HEK293T (cell line): Measurements from ENCODE around the gene PLS1.
"Not testable (repeated sequence)": the region's sequence is repeated elsewhere in the genome, so short reads cannot be mapped to it uniquely, and the experiment has no call there.

Source experiments
- CTCF ChIA-PET: fragments of 350-600 bp; formaldehyde crosslinking; extraction: SDS; loops from one replicate; lab custom pipeline; 2021; ENCODE audit warnings: antibody characterized with exemption, inconsistent platforms; lab: Yijun Ruan, JAX
- POLR2A ChIA-PET: fragments of 350-600 bp; formaldehyde crosslinking; extraction: SDS; loops from one replicate; lab custom pipeline; 2020; ENCODE audit warnings: antibody characterized with exemption, inconsistent platforms; lab: Yijun Ruan, JAX
- DNase-seq: peaks from one replicate; pipeline ENCODE4 v3.0.0; 2012; ENCODE audit warnings: mixed read lengths; ENCODE audit errors: extremely low spot score
- ARNT ChIP-seq: fragments of 450-650 bp; IDR thresholded peaks from 2 replicates; pipeline ENCODE4 v1.6.1; 2017; ENCODE audit warnings: mild to moderate bottlenecking
- BHLHE40 ChIP-seq: fragments of 450-650 bp; IDR thresholded peaks from 2 replicates; pipeline ENCODE4 v1.6.1; 2016; ENCODE audit warnings: mild to moderate bottlenecking, moderate library complexity, borderline replicate concordance
- CTBP1 ChIP-seq: fragments of 450-650 bp; IDR thresholded peaks from 2 replicates; pipeline ENCODE4 v1.6.1; 2016; ENCODE audit warnings: borderline replicate concordance
- ELF4 ChIP-seq: fragments of 450-650 bp; IDR thresholded peaks from 2 replicates; pipeline ENCODE4 v1.6.1; 2017; ENCODE audit warnings: antibody characterized with exemption
- FOXA1 ChIP-seq: fragments of 450-650 bp; IDR thresholded peaks from 2 replicates; pipeline ENCODE4 v1.6.1; 2016; ENCODE audit warnings: mild to moderate bottlenecking
- FOXK2 ChIP-seq: fragments of 450-650 bp; IDR thresholded peaks from 2 replicates; pipeline ENCODE4 v1.6.1; 2016; ENCODE audit warnings: mild to moderate bottlenecking
- FOXM1 ChIP-seq: fragments of 450-650 bp; IDR thresholded peaks from 2 replicates; pipeline ENCODE4 v1.6.1; 2017; ENCODE audit warnings: mild to moderate bottlenecking, borderline replicate concordance
- HDGF ChIP-seq: fragments of 450-650 bp; IDR thresholded peaks from 2 replicates; pipeline ENCODE4 v1.6.1; 2017; ENCODE audit warnings: antibody characterized with exemption, borderline replicate concordance
- L3MBTL2 ChIP-seq: fragments of 450-650 bp; conservative IDR thresholded peaks from 2 replicates; pipeline ENCODE4 v1.6.1; 2016; ENCODE audit warnings: mild to moderate bottlenecking
- LEF1 ChIP-seq: fragments of 450-650 bp; IDR thresholded peaks from 2 replicates; pipeline ENCODE4 v1.6.1; 2017; ENCODE audit warnings: mild to moderate bottlenecking, borderline replicate concordance
- NFRKB ChIP-seq: fragments of 450-650 bp; IDR thresholded peaks from 2 replicates; pipeline ENCODE4 v1.6.1; 2016; ENCODE audit warnings: mild to moderate bottlenecking, moderate library complexity
- SP1 ChIP-seq: fragments of 450-650 bp; IDR thresholded peaks from 2 replicates; pipeline ENCODE4 v1.6.1; 2017
- SUZ12 ChIP-seq: fragments of 450-650 bp; IDR thresholded peaks from 2 replicates; pipeline ENCODE4 v1.6.1; 2016; ENCODE audit warnings: mild to moderate bottlenecking
- TARDBP ChIP-seq: fragments of 450-650 bp; IDR thresholded peaks from 2 replicates; pipeline ENCODE4 v1.6.1; 2016
- ZNF384 ChIP-seq: fragments of 450-650 bp; IDR thresholded peaks from 2 replicates; pipeline ENCODE4 v1.6.1; 2016
- TF ChIP-seq, protein P1 (sequence below): fragments of 450-650 bp; IDR thresholded peaks from 2 replicates; pipeline ENCODE4 v1.6.1; 2016

Gene PLS1

DNA sequence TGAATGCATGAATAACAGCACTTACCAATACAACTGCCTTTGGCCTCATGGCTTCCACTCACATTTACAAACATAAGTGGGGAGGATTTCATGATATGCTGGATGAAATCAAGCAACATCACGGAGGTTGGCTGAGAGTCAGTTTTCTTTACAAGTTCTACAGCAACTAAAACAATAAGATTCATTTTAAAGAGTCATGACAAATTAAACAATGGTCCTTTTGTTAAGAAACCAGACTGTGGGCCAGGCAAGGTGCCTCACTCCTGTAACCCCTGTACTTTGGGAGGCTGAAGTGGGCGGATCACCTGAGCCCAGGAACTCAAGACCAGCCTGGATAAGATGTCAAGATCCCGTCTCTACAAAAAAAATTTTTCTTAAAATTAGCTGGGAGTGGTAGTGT is 30.1 kb upstream of the PLS1 start:
- TF ChIP-seq ARNT (no peak), FOXM1 (no peak), ZNF384 (no peak), TARDBP (no peak), NFRKB (no peak), FOXK2 (no peak), HDGF (no peak), ELF4 (no peak), LEF1 (no peak)
- TF ChIP-seq, protein P1, sequence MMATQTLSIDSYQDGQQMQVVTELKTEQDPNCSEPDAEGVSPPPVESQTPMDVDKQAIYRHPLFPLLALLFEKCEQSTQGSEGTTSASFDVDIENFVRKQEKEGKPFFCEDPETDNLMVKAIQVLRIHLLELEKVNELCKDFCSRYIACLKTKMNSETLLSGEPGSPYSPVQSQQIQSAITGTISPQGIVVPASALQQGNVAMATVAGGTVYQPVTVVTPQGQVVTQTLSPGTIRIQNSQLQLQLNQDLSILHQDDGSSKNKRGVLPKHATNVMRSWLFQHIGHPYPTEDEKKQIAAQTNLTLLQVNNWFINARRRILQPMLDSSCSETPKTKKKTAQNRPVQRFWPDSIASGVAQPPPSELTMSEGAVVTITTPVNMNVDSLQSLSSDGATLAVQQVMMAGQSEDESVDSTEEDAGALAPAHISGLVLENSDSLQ, result no peak
- ChIA-PET POLR2A (interaction anchor here (1.1 kb wide), 1 partner anchor 13 kb away, joined by 4 read pairs; the partner anchor contains the start of gene ATR), CTCF (no interaction called here)
- DNase-seq, result no peak

DNA sequence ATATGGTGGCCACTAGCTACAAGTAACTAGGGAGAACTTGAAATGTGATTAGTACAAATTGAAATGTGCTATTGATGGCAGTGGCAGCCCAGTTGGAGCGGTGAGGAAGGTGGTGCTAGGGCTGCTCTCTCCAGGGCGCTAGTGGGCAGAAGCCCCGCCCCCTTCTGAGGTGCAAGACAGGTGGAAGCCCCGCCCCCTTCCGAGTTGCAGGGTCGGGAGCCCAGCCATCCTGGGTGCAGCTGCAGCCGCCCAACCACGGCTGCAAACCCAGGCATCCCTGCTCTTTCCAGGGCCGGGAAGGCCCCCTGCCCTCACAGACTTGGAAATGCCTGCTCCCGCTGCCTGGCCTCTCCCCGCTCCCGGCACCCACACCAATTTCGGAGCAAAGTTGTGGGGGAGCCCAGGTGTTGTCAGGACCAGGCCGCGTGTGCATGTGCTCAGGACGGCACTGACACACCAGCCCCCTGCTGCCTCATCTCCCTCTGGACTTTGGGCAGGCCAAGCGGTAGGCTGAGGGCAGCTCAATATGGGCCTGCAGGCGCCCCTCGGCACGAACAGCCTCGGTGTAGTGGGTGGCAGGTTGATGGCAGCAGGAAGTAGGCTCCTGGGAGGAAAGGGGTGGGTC is 27.7 kb upstream of the PLS1 start:
- ChIA-PET CTCF (no interaction called here), POLR2A (no interaction called here)
- TF ChIP-seq ZNF384, result no peak
- TF ChIP-seq FOXK2, result no peak
- TF ChIP-seq, protein P1, result no peak
- TF ChIP-seq FOXM1, result no peak
- no peak for TF ChIP-seq L3MBTL2
- TF ChIP-seq ARNT, result no peak
- TF ChIP-seq ELF4, result no peak
- TF ChIP-seq CTBP1, result no peak
- TF ChIP-seq LEF1, result no peak
- DNase-seq, result no peak

DNA sequence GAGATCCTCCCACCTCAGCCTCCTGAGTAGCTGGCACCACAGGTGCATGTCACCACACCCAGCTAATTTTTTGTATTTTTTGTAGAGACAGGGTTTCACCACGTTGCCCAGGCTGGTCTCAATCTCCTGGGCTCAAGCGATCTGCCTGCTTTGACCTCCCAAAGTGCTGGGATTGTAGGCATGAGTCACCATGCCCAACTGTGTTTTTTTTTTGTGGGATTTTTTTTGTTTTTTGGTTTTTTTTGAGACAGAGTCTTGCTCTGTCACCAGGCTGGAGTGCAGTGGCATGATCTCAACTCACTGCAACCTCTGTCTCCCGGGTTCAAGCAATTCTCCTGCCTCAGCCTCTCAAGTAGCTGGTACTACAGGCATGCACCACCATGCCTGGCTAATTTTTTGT is 26.8 kb upstream of the PLS1 start:
- POLR2A ChIA-PET, CTCF ChIA-PET, DNase-seq: not testable (repeated sequence)

DNA sequence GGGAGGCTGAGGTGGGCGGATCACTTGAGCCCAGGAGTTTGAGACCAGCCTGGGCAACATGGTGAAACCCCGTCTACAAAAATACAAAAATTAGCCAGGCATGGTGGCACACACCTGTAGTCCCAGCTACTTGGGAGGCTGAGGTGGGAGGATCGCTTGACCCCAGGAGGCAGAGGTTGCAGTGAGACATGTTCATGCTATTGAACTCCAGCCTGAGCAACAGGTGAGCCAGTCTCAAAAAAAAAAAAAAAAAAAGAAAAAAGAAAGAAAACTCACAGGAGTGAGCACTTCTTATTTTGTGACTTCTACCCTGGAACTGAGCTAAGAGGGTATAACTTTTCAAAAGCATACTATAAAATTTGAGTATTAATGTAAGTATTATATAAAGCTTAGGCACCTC is 22.0 kb upstream of the PLS1 start:
- DNase-seq, POLR2A ChIA-PET, CTCF ChIA-PET: not testable (repeated sequence)

DNA sequence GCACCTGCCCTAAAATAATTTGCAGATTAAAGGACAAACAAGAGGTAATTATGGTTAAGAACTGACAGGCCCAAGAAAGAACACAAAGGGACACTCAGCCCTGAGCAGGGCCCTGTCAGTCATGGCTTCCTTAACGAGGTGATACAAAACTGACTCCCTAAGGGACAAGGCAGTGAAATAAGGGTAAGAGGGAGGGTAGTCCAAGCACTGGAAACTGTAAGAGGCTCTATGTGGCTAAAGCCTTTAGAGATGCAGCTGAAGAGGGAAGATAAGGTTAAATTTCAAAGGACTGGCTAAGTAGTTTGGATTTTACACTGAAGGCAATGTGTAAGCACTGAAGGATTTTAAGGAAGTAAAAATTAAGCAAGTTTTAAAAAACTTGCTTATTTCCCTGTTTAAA is 21.5 kb upstream of the PLS1 start:
- ChIA-PET POLR2A (no interaction called here), CTCF (interaction anchor here (0.7 kb wide), 1 partner anchor 1209 kb away, joined by 3 read pairs; no protein-coding TSS in a partner anchor)
- no peak for DNase-seq
- TF ChIP-seq HDGF (no peak), ZNF384 (no peak)
- TF ChIP-seq, protein P1, result peak; percentile 70

DNA sequence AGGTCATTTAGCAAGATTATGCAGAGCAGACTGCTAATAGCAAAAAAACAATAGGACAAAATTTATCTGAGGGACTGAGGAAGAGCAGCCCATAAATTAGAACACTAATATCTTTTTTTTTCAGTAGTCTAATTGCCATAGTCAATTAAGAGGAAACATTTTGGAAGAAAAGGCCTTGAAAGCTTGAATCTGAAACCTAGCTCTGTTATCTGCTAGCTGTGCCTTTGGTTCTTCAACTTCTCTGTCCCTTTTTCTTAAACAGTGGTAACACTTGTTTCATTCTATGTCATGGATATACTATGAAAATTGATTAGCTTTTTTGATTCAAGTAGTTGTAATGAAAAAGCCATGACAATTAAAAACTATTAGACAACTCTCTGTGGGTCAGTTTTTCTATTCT is 19.4 kb upstream of the PLS1 start:
- TF ChIP-seq SP1 (no peak), CTBP1 (no peak), BHLHE40 (no peak), LEF1 (no peak), NFRKB (no peak), ARNT (no peak), HDGF (no peak), SUZ12 (no peak)
- ChIA-PET POLR2A (interaction anchor here (2.1 kb wide), 1 partner anchor 147 kb away, joined by 12 read pairs; the partner anchor contains the start of gene TRPC1), CTCF (no interaction called here)
- no peak for DNase-seq

DNA sequence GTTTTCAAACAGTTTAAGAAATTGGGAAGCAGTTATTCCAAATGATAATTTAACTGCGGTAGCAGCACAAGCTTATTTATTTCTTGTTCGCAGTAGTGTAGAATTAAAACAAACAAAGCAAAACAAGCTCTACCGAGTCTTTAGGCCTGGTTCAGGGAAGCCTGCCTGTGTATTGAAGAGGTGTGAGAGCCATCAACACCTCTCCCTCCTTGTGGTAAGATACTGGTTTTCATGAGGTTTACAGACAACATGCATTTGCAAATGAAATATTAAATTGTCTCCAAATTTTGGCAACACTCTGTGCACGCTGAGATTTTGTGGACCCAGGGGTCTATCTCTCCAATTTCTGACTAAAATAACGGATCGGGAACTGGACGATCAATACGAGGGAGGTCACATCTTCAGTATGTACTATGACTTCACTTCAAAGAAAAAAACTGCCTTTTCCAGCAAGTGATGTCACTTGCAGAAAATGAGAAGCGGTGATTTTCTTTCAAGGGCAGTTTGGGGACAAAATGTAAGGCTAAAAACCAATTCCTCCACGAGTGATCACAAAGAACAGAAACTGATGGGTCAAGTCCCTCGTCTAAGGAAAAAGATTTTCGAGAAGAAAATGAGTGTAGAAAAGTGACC is 18.4 kb upstream of the PLS1 start:
- TF ChIP-seq CTBP1 (no peak), LEF1 (no peak), FOXA1 (no peak), BHLHE40 (no peak)
- TF ChIP-seq, protein P1, result no peak
- DNase-seq, result no peak
- ChIA-PET POLR2A (interaction anchor here (0.8 to 2.1 kb wide), 10 partner anchors 9 to 422 kb away, joined by 3 to 12 read pairs (median 4); partner anchors contain the start of genes PLS1 and TRPC1), CTCF (interaction anchor here (0.7 kb wide), 1 partner anchor 251 kb away, joined by 3 read pairs; no protein-coding TSS in a partner anchor)
